ENCODE data around the gene TFB2M. TPM values are rescaled to one million over a fixed set of nuclear protein-coding genes. Genes with fewer than 3 reads are reported as not detected.

Gene TFB2M
- total and polyA plus RNA-seq, 2 of the 13 experiments (the other 11 are each of a cell fraction or from before 2014, with no cell fraction given), result 15.7 to 31.4 TPM

- TF ChIP-seq PTBP1 (IDR thresholded peaks at IDR 0.05; ENCODE audit: low read depth, low read length, poor library complexity, severe bottlenecking) (no peak), MED1 (CRISPR knock-in tag; IDR thresholded peaks at IDR 0.05) (peak; percentile 74), ZNF326 (CRISPR knock-in tag; IDR thresholded peaks at IDR 0.05; ENCODE audit: borderline replicate concordance) (no peak), ZNF749 (CRISPR knock-in tag; IDR thresholded peaks at IDR 0.05; ENCODE audit: borderline replicate concordance) (0 out of 2 replicates have a peak, but pooled peaks have one; percentile 52), KMT2A (CRISPR knock-in tag; IDR thresholded peaks at IDR 0.05) (peak; percentile 97), BHLHE40 (IDR thresholded peaks at IDR 0.05; ENCODE audit: low read length) (no peak), ZNF614 (CRISPR knock-in tag; IDR thresholded peaks at IDR 0.05; ENCODE audit: borderline replicate concordance) (0 out of 2 replicates have a peak, but pooled peaks have one; percentile 27), BATF2 (CRISPR knock-in tag; IDR thresholded peaks at IDR 0.05) (peak; percentile 55; the same call in 1 of the 2 replicates), FOXK2 (IDR thresholded peaks at IDR 0.05) (peak; percentile 99), ZMYM4 (CRISPR knock-in tag; IDR thresholded peaks at IDR 0.05) (peak; percentile 89), ZNF530 (CRISPR knock-in tag; IDR thresholded peaks at IDR 0.05; ENCODE audit: low read depth) (no peak), ZNF558 (CRISPR knock-in tag; IDR thresholded peaks at IDR 0.05; ENCODE audit: borderline replicate concordance) (no peak), SP5 (CRISPR knock-in tag; IDR thresholded peaks at IDR 0.05; ENCODE audit: borderline replicate concordance, low read depth) (peak; percentile 82; the same call in 1 of the 2 replicates), IKZF5 (CRISPR knock-in tag; IDR thresholded peaks at IDR 0.05) (peak; percentile 91), POLR2G (IDR thresholded peaks at IDR 0.05; ENCODE audit: low read depth, low read length) (peak; percentile 90), ZNF644 (CRISPR knock-in tag; IDR thresholded peaks at IDR 0.05; ENCODE audit: low read depth) (no peak), PRPF4 (IDR thresholded peaks at IDR 0.05; ENCODE audit: low read depth, low read length, poor library complexity, severe bottlenecking) (no peak), SOX5 (CRISPR knock-in tag; IDR thresholded peaks at IDR 0.05; ENCODE audit: borderline replicate concordance) (no peak; the same call in 1 of the 2 replicates), ZNF7 (CRISPR knock-in tag; IDR thresholded peaks at IDR 0.05) (no peak), RCOR2 (CRISPR knock-in tag; IDR thresholded peaks at IDR 0.05) (no peak), POLR2A (IDR thresholded peaks at IDR 0.05; ENCODE audit: insufficient read depth in 1 of 2, low read depth in 2 of 2, low read length in 2 of 2) (peak; percentile 72 to 80), RELA (CRISPR knock-in tag; IDR thresholded peaks at IDR 0.05) (no peak), ZNF773 (CRISPR knock-in tag; IDR thresholded peaks at IDR 0.05; ENCODE audit: borderline replicate concordance) (no peak), ZC3H4 (CRISPR knock-in tag; IDR thresholded peaks at IDR 0.05; ENCODE audit: borderline replicate concordance) (no peak), ZNF704 (CRISPR knock-in tag; IDR thresholded peaks at IDR 0.05; ENCODE audit: borderline replicate concordance) (no peak), ZNF256 (CRISPR knock-in tag; conservative IDR thresholded peaks at IDR 0.05) (no peak), FOXP4 (CRISPR knock-in tag; IDR thresholded peaks at IDR 0.05) (0 out of 2 replicates have a peak, but pooled peaks have one; percentile 29), ZNF619 (CRISPR knock-in tag; IDR thresholded peaks at IDR 0.05) (no peak)
These were observed at the start of gene TFB2M, which contains the start of gene CNST (continued) for GRCh38 chr1:246566128-246566812.
